IPS-15b (cell line): Measurements from ENCODE around the gene PCDH1.
A peak's percentile ranks its signal among the peaks of the same experiment; 100 is the strongest.

Experiments used
- H3K27me3 ChIP-seq: one replicate; pipeline ENCODE4 v1.6.1; 2013; ENCODE audit warnings: low read length; ENCODE audit not compliant: control insufficient read depth, insufficient read depth
- H3K36me3 ChIP-seq: one replicate; pipeline ENCODE4 v1.6.1; 2013; ENCODE audit warnings: low read length; ENCODE audit not compliant: control insufficient read depth, insufficient read depth
- H3K4me1 ChIP-seq: one replicate; pipeline ENCODE4 v1.6.1; 2013; ENCODE audit warnings: mild to moderate bottlenecking, low read length; ENCODE audit not compliant: control insufficient read depth, insufficient read depth
- H3K4me3 ChIP-seq: one replicate; pipeline ENCODE4 v1.5.1; 2013; ENCODE audit warnings: low read depth, low read length
- H3K9ac ChIP-seq: one replicate; pipeline ENCODE4 v1.6.1; 2013; ENCODE audit warnings: low read depth, mild to moderate bottlenecking, low read length
- H3K9me3 ChIP-seq: one replicate; pipeline ENCODE4 v1.6.1; 2013; ENCODE audit warnings: mild to moderate bottlenecking, low read length; ENCODE audit not compliant: control insufficient read depth, insufficient read depth

Gene PCDH1

GRCh38 chr5:141869040-141869439, 9.2 kb downstream of the PCDH1 start:
- Histone ChIP-seq H3K9ac (no peak overlapping the region), H3K4me3 (no peak overlapping the region), H3K27me3 (no peaks in the 10 kb centered on the region), H3K36me3 (peaks cover 50% of the 10 kb centered on the region), H3K9me3 (no peaks in the 10 kb centered on the region), H3K4me1 (peaks cover 15% of the 10 kb centered on the region)

- Histone ChIP-seq H3K4me1 (peaks cover 15% of the 10 kb centered on the region), H3K4me3 (no peak overlapping the region), H3K9me3 (no peaks in the 10 kb centered on the region), H3K9ac (no peak overlapping the region), H3K27me3 (no peaks in the 10 kb centered on the region), H3K36me3 (peaks cover 55% of the 10 kb centered on the region)
These were observed 9.7 kb downstream of the PCDH1 start for GRCh38 chr5:141868541-141868940.

GRCh38 chr5:141867651-141868050, 10.6 kb downstream of the PCDH1 start:
- Histone ChIP-seq H3K27me3 (no peaks in the 10 kb centered on the region), H3K36me3 (peaks cover 63% of the 10 kb centered on the region)

GRCh38 chr5:141867139-141867538, 11.1 kb downstream of the PCDH1 start:
- no peaks in the 10 kb centered on the region for H3K9me3 ChIP-seq
- no peak overlapping the region for H3K9ac ChIP-seq
- H3K4me3 ChIP-seq: no peak overlapping the region
- H3K36me3 ChIP-seq: peaks cover 68% of the 10 kb centered on the region
- H3K27me3 ChIP-seq: no peaks in the 10 kb centered on the region
- peaks cover 10% of the 10 kb centered on the region for H3K4me1 ChIP-seq

More at GRCh38 chr5:141867651-141868050, 10.6 kb downstream of the PCDH1 start:
- Histone ChIP-seq H3K4me3 (no peak overlapping the region), H3K9me3 (no peaks in the 10 kb centered on the region), H3K4me1 (peaks cover 15% of the 10 kb centered on the region), H3K9ac (no peak overlapping the region)

- H3K36me3 ChIP-seq: peaks cover 71% of the 10 kb centered on the region
- no peaks in the 10 kb centered on the region for H3K27me3 ChIP-seq
- peaks cover 4% of the 10 kb centered on the region for H3K4me1 ChIP-seq
- H3K9ac ChIP-seq: no peak overlapping the region
- no peaks in the 10 kb centered on the region for H3K9me3 ChIP-seq
- no peak overlapping the region for H3K4me3 ChIP-seq
These were observed 12.1 kb downstream of the PCDH1 start for GRCh38 chr5:141866096-141866495.

GRCh38 chr5:141865406-141865805, 12.8 kb downstream of the PCDH1 start:
- peaks cover under 1% of the 10 kb centered on the region for H3K4me1 ChIP-seq
- H3K36me3 ChIP-seq: peaks cover 71% of the 10 kb centered on the region

GRCh38 chr5:141864371-141865370, 13.5 kb downstream of the PCDH1 start:
- Histone ChIP-seq H3K36me3 (peaks cover 71% of the 10 kb centered on the region), H3K4me1 (no peaks in the 10 kb centered on the region), H3K9ac (no peak overlapping the region), H3K4me3 (no peak overlapping the region), H3K9me3 (no peaks in the 10 kb centered on the region), H3K27me3 (no peaks in the 10 kb centered on the region)

More at GRCh38 chr5:141865406-141865805, 12.8 kb downstream of the PCDH1 start:
- no peaks in the 10 kb centered on the region for H3K9me3 ChIP-seq
- no peaks in the 10 kb centered on the region for H3K27me3 ChIP-seq
- H3K9ac ChIP-seq: no peak overlapping the region
- H3K4me3 ChIP-seq: no peak overlapping the region

- H3K36me3 ChIP-seq: peaks cover 62% of the 10 kb centered on the region
- H3K27me3 ChIP-seq: no peaks in the 10 kb centered on the region
- H3K4me1 ChIP-seq: peaks cover 1% of the 10 kb centered on the region
- H3K9me3 ChIP-seq: no peaks in the 10 kb centered on the region
- H3K4me3 ChIP-seq: no peak overlapping the region
- no peak overlapping the region for H3K9ac ChIP-seq
These were observed 14.5 kb downstream of the PCDH1 start for GRCh38 chr5:141863569-141864178.

GRCh38 chr5:141862936-141863543, 15.2 kb downstream of the PCDH1 start:
- Histone ChIP-seq H3K27me3 (no peaks in the 10 kb centered on the region), H3K9me3 (no peaks in the 10 kb centered on the region), H3K9ac (no peak overlapping the region), H3K4me3 (no peak overlapping the region), H3K4me1 (peaks cover 6% of the 10 kb centered on the region), H3K36me3 (peaks cover 56% of the 10 kb centered on the region)

- H3K9me3 ChIP-seq: no peaks in the 10 kb centered on the region
- H3K4me1 ChIP-seq: peaks cover 13% of the 10 kb centered on the region
- no peak overlapping the region for H3K9ac ChIP-seq
- peaks cover 51% of the 10 kb centered on the region for H3K36me3 ChIP-seq
- H3K27me3 ChIP-seq: no peaks in the 10 kb centered on the region
- H3K4me3 ChIP-seq: no peak overlapping the region
These were observed 17.0 kb downstream of the PCDH1 start for GRCh38 chr5:141861194-141861593.

- H3K36me3 ChIP-seq: peaks cover 32% of the 10 kb centered on the region
- peak overlapping the region; percentile 6 for H3K4me3 ChIP-seq
- no peaks in the 10 kb centered on the region for H3K27me3 ChIP-seq
- peaks cover 18% of the 10 kb centered on the region for H3K4me1 ChIP-seq
- H3K9me3 ChIP-seq: no peaks in the 10 kb centered on the region
- peak overlapping the region; percentile 54 for H3K9ac ChIP-seq
These were observed 20.0 kb downstream of the PCDH1 start for GRCh38 chr5:141858079-141858765.
